Hepatocyte (in vitro differentiated cells): Measurements from ENCODE around the gene CLSTN3. TPM values are rescaled to one million over a fixed set of nuclear protein-coding genes. Genes with fewer than 3 reads are reported as not detected.
"Not testable (repeated sequence)": the region's sequence is repeated elsewhere in the genome, so short reads cannot be mapped to it uniquely, and the experiment has no call there.

Experiments used
- DNase-seq: peaks from one replicate; pipeline ENCODE4 v3.0.0-alpha.2; 2016; ENCODE audit warnings: low spot score
- H2AFZ ChIP-seq: fragments of 200-600 bp; sonication (generic); 2 replicates; pipeline ENCODE4 v1.6.0; 2016; ENCODE audit warnings: antibody characterized with exemption, mild to moderate bottlenecking
- H3K27ac ChIP-seq: fragments of 200-600 bp; sonication (generic); 2 replicates; pipeline ENCODE4 v1.5.1; 2016; ENCODE audit warnings: mild to moderate bottlenecking
- H3K27me3 ChIP-seq: fragments of 200-600 bp; sonication (generic); 2 replicates; pipeline ENCODE4 v1.6.1; 2016
- H3K36me3 ChIP-seq: fragments of 200-600 bp; sonication (generic); replicated peaks from 2 replicates; pipeline ENCODE4 v1.5.1; 2016; ENCODE audit warnings: low read depth; ENCODE audit not compliant: insufficient read depth
- H3K4me1 ChIP-seq: fragments of 200-600 bp; sonication (generic); 2 replicates; pipeline ENCODE4 v1.5.1; 2016; ENCODE audit warnings: mild to moderate bottlenecking, moderate library complexity; ENCODE audit not compliant: insufficient read depth
- H3K4me2 ChIP-seq: fragments of 200-600 bp; sonication (generic); 2 replicates; pipeline ENCODE4 v1.6.0; 2016
- H3K4me3 ChIP-seq: fragments of 200-600 bp; sonication (generic); 2 replicates; pipeline ENCODE4 v1.5.1; 2016; ENCODE audit warnings: mild to moderate bottlenecking
- H3K79me2 ChIP-seq: fragments of 200-600 bp; sonication (generic); 2 replicates; pipeline ENCODE4 v1.6.0; 2017; ENCODE audit warnings: mild to moderate bottlenecking
- H3K9me2 ChIP-seq: fragments of 200-600 bp; sonication (generic); replicated peaks from 2 replicates; pipeline ENCODE4 v1.6.0; 2017; ENCODE audit warnings: mild to moderate bottlenecking; ENCODE audit not compliant: insufficient read depth
- H3K9me3 ChIP-seq: fragments of 200-600 bp; sonication (generic); 2 replicates; pipeline ENCODE4 v1.5.1; 2016; ENCODE audit warnings: low read depth, mild to moderate bottlenecking
- H4K20me1 ChIP-seq: fragments of 200-600 bp; sonication (generic); 2 replicates; pipeline ENCODE4 v1.6.0; 2016; ENCODE audit warnings: mild to moderate bottlenecking; ENCODE audit not compliant: insufficient read depth, poor library complexity, severe bottlenecking
- EZH2 ChIP-seq: fragments of 200-600 bp; sonication (generic); IDR thresholded peaks from 2 replicates; pipeline ENCODE4 v1.6.1; 2016; ENCODE audit warnings: antibody characterized with exemption, mild to moderate bottlenecking, borderline replicate concordance
- EZH2phosphoT487 ChIP-seq: fragments of 200-600 bp; sonication (generic); IDR thresholded peaks from one replicate; pipeline ENCODE4 v1.6.1; 2018; ENCODE audit warnings: antibody characterized with exemption, mild to moderate bottlenecking, low read depth, moderate library complexity; ENCODE audit not compliant: unreplicated experiment, severe bottlenecking
- WGBS: methylation state at CpG from one replicate; pipeline ENCODE4 v1.1.6; 2016; ENCODE audit warnings: low lambda C conversion rate; ENCODE audit errors: missing lambda C conversion rate; 5-methylcytosine and 5-hydroxymethylcytosine counted together
- polyA plus RNA-seq: library from polyadenylated mRNA; unstranded; fragments of >200 nt; fragmentation: Nextera tagmentation; extraction: Ambion mirVana; gene quantifications from 2 replicates; pipeline ENCODE4 v1.2.1, GENCODE V29; 2016
- total RNA-seq: library from RNA; depleted of rRNA; stranded (reverse); fragments of >200 nt; gene quantifications from 2 replicates; pipeline ENCODE4 v1.2.3, GENCODE V29; 2014
- TF ChIP-seq, protein P1 (sequence below): fragments of 200-600 bp; sonication (generic); IDR thresholded peaks from 2 replicates; pipeline ENCODE4 v1.5.1; 2016; ENCODE audit warnings: antibody characterized with exemption, mild to moderate bottlenecking; ENCODE audit not compliant: poor library complexity

Gene CLSTN3
- total and polyA plus RNA-seq, 2 experiments from 2014 or later, result 37.8 to 57.0 TPM

- Histone ChIP-seq H3K4me2 (no peak overlapping the region), H3K9me2 (no peaks in the 10 kb centered on the region), H4K20me1 (no peaks in the 10 kb centered on the region), H3K36me3 (no peaks in the 10 kb centered on the region), H3K4me3 (no peak overlapping the region), H3K27me3 (no peaks in the 10 kb centered on the region), H2AFZ (no peak overlapping the region), H3K4me1 (peaks cover 12% of the 10 kb centered on the region), H3K9me3 (no peaks in the 10 kb centered on the region), H3K27ac (no peak overlapping the region), H3K79me2 (peaks cover 58% of the 10 kb centered on the region)
- no peak for DNase-seq
- TF ChIP-seq, protein P1, sequence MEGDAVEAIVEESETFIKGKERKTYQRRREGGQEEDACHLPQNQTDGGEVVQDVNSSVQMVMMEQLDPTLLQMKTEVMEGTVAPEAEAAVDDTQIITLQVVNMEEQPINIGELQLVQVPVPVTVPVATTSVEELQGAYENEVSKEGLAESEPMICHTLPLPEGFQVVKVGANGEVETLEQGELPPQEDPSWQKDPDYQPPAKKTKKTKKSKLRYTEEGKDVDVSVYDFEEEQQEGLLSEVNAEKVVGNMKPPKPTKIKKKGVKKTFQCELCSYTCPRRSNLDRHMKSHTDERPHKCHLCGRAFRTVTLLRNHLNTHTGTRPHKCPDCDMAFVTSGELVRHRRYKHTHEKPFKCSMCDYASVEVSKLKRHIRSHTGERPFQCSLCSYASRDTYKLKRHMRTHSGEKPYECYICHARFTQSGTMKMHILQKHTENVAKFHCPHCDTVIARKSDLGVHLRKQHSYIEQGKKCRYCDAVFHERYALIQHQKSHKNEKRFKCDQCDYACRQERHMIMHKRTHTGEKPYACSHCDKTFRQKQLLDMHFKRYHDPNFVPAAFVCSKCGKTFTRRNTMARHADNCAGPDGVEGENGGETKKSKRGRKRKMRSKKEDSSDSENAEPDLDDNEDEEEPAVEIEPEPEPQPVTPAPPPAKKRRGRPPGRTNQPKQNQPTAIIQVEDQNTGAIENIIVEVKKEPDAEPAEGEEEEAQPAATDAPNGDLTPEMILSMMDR, result no peak
- TF ChIP-seq EZH2phosphoT487, result no peak
- no peak for TF ChIP-seq EZH2
- 90% methylated on average over 1 of the region's 1 CpG for WGBS
Measured at GRCh38 chr12:7106082-7106481, 24.1 kb upstream of the CLSTN3 start.

DNA sequence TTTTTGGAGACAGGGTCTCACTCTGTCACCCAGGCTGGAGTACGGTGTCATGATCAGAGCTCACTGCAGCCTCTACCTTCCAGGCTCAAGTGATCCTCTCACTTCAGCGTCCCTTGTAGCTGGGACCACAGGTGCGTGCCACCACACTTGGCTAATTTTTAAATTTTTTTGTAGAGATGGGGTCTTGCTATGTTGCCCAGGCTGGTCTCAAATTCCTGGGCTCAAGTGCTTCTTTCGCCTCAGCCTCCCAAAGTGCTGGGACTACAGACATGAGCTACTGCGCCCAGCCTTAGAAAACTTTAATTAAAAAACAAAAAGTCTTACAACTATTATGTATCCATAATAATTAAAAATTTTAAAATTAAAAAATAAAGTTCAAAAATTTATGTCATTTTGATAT lies 23.0 kb upstream of the CLSTN3 start:
- DNase-seq, H3K27me3 ChIP-seq, H3K27ac ChIP-seq, H4K20me1 ChIP-seq, H2AFZ ChIP-seq, H3K9me2 ChIP-seq, H3K36me3 ChIP-seq, H3K9me3 ChIP-seq, H3K4me3 ChIP-seq: not testable (repeated sequence)
- Histone ChIP-seq H3K79me2 (peaks cover 61% of the 10 kb centered on the region), H3K4me1 (peaks cover 12% of the 10 kb centered on the region), H3K4me2 (peak overlapping the region; percentile 95)
- 100% methylated on average over 5 of the region's 5 CpGs for WGBS

- peak overlapping the region; percentile 42 for H2AFZ ChIP-seq
- H3K4me3 ChIP-seq, result peak overlapping the region; percentile 78
- H3K27ac ChIP-seq, result peak overlapping the region; percentile 100
- peaks cover 60% of the 10 kb centered on the region for H3K79me2 ChIP-seq
- no peak for TF ChIP-seq EZH2
- TF ChIP-seq, protein P1, result no peak
- 38% methylated on average over 3 of the region's 3 CpGs for WGBS
- no peaks in the 10 kb centered on the region for H3K9me3 ChIP-seq
- peak overlapping the region; percentile 95 for H3K4me2 ChIP-seq
- no peak for DNase-seq
- no peaks in the 10 kb centered on the region for H3K36me3 ChIP-seq
- no peaks in the 10 kb centered on the region for H3K27me3 ChIP-seq
- H3K9me2 ChIP-seq, result no peaks in the 10 kb centered on the region
- H4K20me1 ChIP-seq, result no peaks in the 10 kb centered on the region
- peaks cover 12% of the 10 kb centered on the region for H3K4me1 ChIP-seq
Measured at GRCh38 chr12:7107636-7108002, 22.6 kb upstream of the CLSTN3 start.

DNA sequence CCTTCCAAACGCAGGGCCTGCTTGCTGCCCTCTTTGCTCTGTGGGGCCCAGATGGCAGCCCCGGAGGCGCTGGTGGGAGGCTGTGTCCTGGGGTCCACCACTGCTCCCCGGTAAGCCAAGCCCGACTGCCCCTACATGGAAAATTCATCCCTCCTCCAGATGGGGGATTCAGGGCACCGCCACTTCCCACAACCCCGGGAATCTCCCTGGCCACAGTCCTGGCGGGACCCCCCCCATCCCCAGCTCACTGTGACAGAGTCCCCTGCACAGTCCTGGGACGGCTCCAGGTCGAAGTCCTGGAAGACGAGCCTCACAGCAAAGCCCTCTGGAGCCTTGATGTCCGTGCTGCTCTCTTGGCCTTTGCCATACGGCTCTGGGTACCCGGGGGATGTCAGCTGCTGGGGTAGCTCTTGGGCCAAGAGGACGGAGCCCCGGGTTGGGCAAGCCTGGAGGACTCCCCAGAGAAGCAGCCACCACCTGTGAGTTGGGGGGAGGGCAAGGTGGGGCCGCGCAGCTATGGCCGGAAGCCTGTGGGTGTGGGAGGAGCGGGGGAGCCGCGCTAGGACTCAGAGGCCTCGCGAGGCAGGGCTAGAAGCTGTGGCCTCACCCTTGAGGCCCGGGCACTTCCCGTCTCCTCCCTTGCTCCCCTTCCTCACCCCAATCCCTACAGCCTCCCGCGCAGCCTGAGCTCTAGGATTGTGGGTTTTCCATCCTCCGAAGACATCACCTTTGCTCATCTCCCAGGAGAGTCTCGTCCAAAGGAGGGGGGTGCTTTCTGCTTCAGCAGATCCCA lies 22.0 kb upstream of the CLSTN3 start:
- H3K4me3 ChIP-seq, result peak overlapping the region; percentile 78
- peaks cover 55% of the 10 kb centered on the region for H3K79me2 ChIP-seq
- no peaks in the 10 kb centered on the region for H3K36me3 ChIP-seq
- DNase-seq, result peak; percentile 90
- peak overlapping the region; percentile 100 for H3K27ac ChIP-seq
- TF ChIP-seq, protein P1, result no peak
- TF ChIP-seq EZH2 (no peak), EZH2phosphoT487 (no peak)
- peak overlapping the region; percentile 42 for H2AFZ ChIP-seq
- H3K27me3 ChIP-seq, result no peaks in the 10 kb centered on the region
- H4K20me1 ChIP-seq, result no peaks in the 10 kb centered on the region
- peak overlapping the region; percentile 95 for H3K4me2 ChIP-seq
- peaks cover 16% of the 10 kb centered on the region for H3K4me1 ChIP-seq
- H3K9me2 ChIP-seq, result no peaks in the 10 kb centered on the region
- no peaks in the 10 kb centered on the region for H3K9me3 ChIP-seq
- WGBS, result 10% methylated on average over 30 of the region's 30 CpGs
